NT2/D1 (cell line): Measurements from ENCODE around the gene PBX1.

ENCODE experiments used
- DNase-seq: peaks from one replicate; pipeline ENCODE4 v3.0.0-alpha.2; 2011; ENCODE audit warnings: low read depth, low spot score
- H3K27me3 ChIP-seq: 2 replicates; pipeline ENCODE4 v1.6.0; 2011; ENCODE audit warnings: mild to moderate bottlenecking; ENCODE audit not compliant: insufficient read length, insufficient read depth
- H3K36me3 ChIP-seq: 2 replicates; pipeline ENCODE4 v1.6.1; 2011; ENCODE audit warnings: mild to moderate bottlenecking, low read length, mixed read lengths; ENCODE audit not compliant: insufficient read depth, insufficient read length
- H3K4me1 ChIP-seq: 2 replicates; pipeline ENCODE4 v1.5.1; 2011; ENCODE audit not compliant: insufficient read depth, insufficient read length
- H3K4me3 ChIP-seq: 2 replicates; pipeline ENCODE4 v1.5.1; 2011; ENCODE audit warnings: low read depth; ENCODE audit not compliant: insufficient read length
- H3K9ac ChIP-seq: 2 replicates; pipeline ENCODE4 v1.6.0; 2011; ENCODE audit warnings: low read depth; ENCODE audit not compliant: insufficient read length
- H3K9me3 ChIP-seq: 2 replicates; pipeline ENCODE4 v1.5.1; 2011; ENCODE audit warnings: mild to moderate bottlenecking, low read length; ENCODE audit not compliant: insufficient read depth
- SUZ12 ChIP-seq: IDR thresholded peaks from 2 replicates; pipeline ENCODE4 v1.6.1; 2011; ENCODE audit not compliant: insufficient read length, insufficient read depth; ENCODE audit errors: extremely low read depth
- YY1 ChIP-seq: IDR thresholded peaks from 2 replicates; pipeline ENCODE4 v1.6.1; 2011; ENCODE audit not compliant: insufficient read length, insufficient read depth
- ZNF274 ChIP-seq: IDR thresholded peaks from 2 replicates; pipeline ENCODE4 v1.6.1; 2011; ENCODE audit warnings: mild to moderate bottlenecking, low read depth, low read length

Gene PBX1

DNA sequence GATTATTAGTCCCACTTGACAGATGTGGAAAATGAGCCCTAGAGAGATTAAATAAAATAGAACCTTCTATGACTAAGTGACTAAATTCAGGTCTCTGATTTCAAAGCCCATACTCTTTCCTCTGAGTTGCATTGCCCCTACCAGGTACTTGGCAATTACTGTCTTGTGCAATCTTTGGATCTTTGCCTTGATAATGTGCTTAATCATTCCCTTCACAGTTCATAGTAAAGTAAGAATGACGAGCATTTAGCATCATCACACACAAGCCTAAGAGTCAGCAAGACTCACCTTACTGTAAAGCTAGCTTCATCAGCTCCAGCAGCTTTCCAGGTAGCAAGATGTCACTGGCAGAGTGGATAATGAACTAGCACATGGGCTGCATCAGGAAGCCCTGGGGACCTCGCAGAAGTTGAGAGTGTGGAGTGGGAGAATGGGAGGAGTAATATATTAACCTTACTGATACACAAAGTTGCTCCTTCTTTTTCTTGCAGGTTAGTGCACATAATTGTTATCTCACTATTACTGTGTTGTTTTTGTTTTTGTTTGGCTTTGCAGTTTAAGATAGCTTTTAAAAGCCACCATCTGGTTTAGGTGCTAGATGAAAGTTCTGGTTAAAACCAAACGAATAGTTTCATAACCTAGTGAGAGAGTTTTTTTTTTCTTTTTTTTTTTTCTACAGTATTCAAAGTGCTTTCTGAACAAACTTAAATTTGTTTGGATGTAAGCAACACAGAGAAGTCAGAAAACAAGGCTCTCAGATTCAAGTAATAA, 71.8 kb downstream of the PBX1 start:
- no peak for TF ChIP-seq ZNF274
- TF ChIP-seq SUZ12: no peak
- TF ChIP-seq YY1: no peak
- peaks cover 18% of the 10 kb centered on the region for H3K36me3 ChIP-seq
- no peaks in the 10 kb centered on the region for H3K4me1 ChIP-seq
- DNase-seq: no peak
- no peaks in the 10 kb centered on the region for H3K9me3 ChIP-seq
- no peak overlapping the region for H3K9ac ChIP-seq
- no peaks in the 10 kb centered on the region for H3K27me3 ChIP-seq
- no peak overlapping the region for H3K4me3 ChIP-seq

DNA sequence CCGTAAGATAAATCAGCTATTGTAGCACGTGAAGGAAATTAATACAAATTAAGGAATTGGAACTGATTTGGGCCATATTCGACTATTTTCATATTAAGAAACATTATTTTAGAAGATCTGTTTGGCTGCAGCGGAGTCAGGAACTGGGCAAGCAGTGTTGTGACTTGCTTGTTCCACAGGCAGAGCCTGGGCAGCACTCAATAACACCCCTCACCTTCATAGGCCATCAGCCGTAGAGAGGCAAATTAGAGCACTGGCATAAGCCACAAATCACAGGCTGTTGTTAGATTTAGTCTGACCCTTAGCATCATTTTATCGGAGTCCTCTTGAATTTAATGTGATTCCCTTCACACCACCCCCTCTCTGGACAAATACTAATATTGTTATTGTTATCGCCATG, 72.8 kb downstream of the PBX1 start:
- H3K9ac ChIP-seq: no peak overlapping the region
- TF ChIP-seq YY1: no peak
- TF ChIP-seq SUZ12: no peak
- no peak for TF ChIP-seq ZNF274
- no peaks in the 10 kb centered on the region for H3K4me1 ChIP-seq

DNA sequence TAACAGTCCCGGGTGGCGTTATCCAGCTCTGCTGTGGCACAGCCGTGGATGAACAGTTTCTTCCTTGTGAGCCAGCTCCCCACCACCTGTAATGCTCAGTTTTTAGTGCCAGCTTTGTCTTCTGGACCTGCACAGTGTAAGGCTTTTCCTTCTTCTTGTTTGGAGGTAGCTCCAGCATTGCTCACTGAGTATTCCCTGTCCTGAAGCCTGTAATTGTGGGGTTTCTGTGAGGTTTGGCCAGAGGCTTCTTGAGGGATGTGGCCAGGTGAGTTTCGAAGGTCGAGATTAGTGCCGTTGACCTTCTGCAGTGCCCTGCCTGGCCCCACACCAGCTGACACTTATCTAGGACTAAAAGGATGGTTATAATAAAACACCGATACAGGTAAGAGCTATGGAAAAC, 75.0 kb downstream of the PBX1 start:
- Histone ChIP-seq H3K4me3 (no peak overlapping the region), H3K27me3 (no peaks in the 10 kb centered on the region), H3K9ac (no peak overlapping the region), H3K9me3 (no peaks in the 10 kb centered on the region), H3K4me1 (peaks cover 4% of the 10 kb centered on the region), H3K36me3 (peaks cover 8% of the 10 kb centered on the region)
- TF ChIP-seq ZNF274: no peak
- no peak for TF ChIP-seq SUZ12
- TF ChIP-seq YY1: no peak
- no peak for DNase-seq

More for the DNA sequence above, 72.8 kb downstream of the PBX1 start:
- Histone ChIP-seq H3K36me3 (peaks cover 12% of the 10 kb centered on the region), H3K27me3 (no peaks in the 10 kb centered on the region), H3K9me3 (no peaks in the 10 kb centered on the region), H3K4me3 (no peak overlapping the region)
- no peak for DNase-seq

DNA sequence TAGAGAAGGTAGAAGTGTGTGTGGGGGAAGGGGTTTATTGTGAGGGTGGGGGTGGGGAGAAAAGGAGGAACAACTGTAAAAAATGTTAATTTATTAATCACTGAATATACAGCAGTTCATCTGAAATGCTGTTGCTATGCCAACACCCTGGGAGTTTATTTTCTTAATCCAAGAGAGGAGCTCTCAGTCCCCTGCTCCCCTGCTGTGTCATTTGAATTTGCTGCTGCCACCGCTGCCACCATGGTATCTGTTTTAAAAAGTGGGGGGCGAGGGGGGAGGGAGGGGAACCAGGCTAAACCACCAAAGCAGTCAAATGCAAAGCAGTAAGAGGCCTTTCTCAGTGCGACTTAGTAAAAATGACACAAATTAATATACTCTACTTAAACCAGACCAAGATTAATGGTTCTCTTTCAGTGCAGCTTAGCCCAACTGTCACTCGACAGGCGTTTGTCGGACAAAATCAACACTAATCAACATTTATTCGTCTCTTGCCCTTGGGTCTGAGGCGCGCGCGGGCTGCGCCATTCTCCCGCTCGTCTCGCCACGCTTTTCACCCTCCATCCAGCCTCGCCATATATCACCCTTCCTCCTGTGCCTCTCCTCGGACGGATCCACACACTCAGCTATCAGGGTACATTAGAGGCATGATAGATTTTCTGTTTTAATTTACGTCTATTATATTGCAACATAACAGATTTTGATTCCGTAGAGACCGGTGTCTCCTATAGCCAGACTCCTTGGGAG, 76.2 kb downstream of the PBX1 start:
- peaks cover 4% of the 10 kb centered on the region for H3K4me1 ChIP-seq
- peak; percentile 46 for DNase-seq
- H3K4me3 ChIP-seq: no peak overlapping the region
- H3K9ac ChIP-seq: no peak overlapping the region
- no peaks in the 10 kb centered on the region for H3K9me3 ChIP-seq
- TF ChIP-seq ZNF274 (no peak), SUZ12 (no peak), YY1 (no peak)
- peaks cover 4% of the 10 kb centered on the region for H3K36me3 ChIP-seq
- no peaks in the 10 kb centered on the region for H3K27me3 ChIP-seq

DNA sequence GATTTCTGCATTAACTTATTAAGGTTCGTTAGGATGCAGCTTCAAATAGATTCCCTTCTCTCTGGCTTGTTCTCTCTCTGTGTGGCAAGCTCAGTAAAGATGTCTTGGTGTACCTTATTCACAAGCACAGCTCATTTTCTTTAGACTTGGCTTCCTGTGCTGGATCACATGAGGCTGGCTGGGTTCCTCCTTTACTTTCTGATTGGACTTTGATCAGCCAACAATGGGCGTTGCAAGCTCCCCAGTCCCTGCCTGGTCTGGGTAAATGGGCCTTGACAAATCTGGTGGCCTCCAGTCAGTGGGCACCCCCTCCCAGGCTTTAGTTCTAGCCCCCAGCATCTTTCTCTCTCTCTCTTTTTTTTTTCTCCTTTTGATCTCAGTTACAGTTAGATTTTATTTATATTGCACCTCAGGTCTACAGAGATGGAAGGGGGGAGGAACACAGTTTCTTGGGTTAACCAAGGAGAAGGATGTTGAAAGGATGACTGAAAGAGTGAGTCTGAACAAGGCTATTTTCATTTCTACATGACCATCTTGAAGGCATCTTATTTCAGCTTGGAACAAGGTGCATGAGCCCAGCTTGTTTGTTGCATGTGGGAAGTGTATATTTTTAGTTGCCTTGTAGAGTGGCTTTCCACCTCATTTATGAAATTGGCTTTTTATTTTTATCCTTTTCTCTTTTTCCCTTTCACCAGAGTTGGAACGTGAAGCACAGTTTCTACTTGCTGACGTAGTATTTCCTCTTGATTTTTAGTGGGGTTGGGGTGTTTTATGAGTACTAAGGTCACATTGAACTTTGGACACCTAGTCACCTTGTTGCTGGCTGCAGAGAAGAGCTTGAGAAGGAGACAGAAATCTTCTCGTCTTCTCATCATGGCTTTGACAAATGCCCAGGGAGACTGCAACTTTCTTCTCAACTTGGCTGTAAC, 77.1 kb downstream of the PBX1 start:
- TF ChIP-seq ZNF274 (no peak), SUZ12 (no peak), YY1 (no peak)
- no peak for DNase-seq
- H3K4me3 ChIP-seq: no peak overlapping the region
- H3K27me3 ChIP-seq: no peaks in the 10 kb centered on the region
- H3K9me3 ChIP-seq: no peaks in the 10 kb centered on the region
- no peak overlapping the region for H3K9ac ChIP-seq
- peaks cover 5% of the 10 kb centered on the region for H3K4me1 ChIP-seq
- peaks cover 5% of the 10 kb centered on the region for H3K36me3 ChIP-seq

DNA sequence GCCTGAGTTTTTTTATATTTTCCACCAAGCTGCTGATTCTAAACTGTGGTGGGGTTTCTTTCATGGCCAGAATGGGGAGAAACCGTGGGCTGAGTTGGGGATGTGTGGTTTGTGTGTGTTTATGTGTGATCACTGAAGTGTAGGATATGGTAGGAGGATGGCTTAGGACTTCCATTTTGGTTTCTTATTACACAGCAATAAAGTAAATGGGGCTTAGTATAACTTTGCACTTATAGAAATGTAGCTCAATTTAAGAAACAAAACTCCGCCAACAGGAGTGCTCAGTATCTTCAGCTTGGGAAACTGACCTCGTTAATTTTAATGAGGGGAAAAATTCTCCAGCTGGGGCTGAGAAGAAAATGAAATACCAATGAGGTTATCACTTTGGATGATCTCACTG, 77.8 kb downstream of the PBX1 start:
- H3K4me1 ChIP-seq: peaks cover 7% of the 10 kb centered on the region

More for the DNA sequence above, 77.8 kb downstream of the PBX1 start:
- Histone ChIP-seq H3K36me3 (peaks cover 9% of the 10 kb centered on the region), H3K9ac (no peak overlapping the region), H3K9me3 (no peaks in the 10 kb centered on the region), H3K4me3 (no peak overlapping the region), H3K27me3 (no peaks in the 10 kb centered on the region)
- no peak for DNase-seq
- TF ChIP-seq YY1 (no peak), ZNF274 (no peak), SUZ12 (no peak)
